SK-N-SH (cell line): ENCODE results near the gene ADGRE3. TPM values are rescaled to one million over a fixed set of nuclear protein-coding genes. Genes with fewer than 3 reads are reported as not detected.

Experiments
- CTCF ChIA-PET: fragments of 300-600, 350-600 bp; formaldehyde crosslinking; extraction: SDS; loops from one replicate; lab custom pipeline; 2021; lab: Yijun Ruan, JAX
- POLR2A ChIA-PET: fragments of 350-600 bp; sonication (Branson Sonifier 250); formaldehyde crosslinking; extraction: SDS; loops from one replicate; lab custom pipeline; 2020; ENCODE audit warnings: antibody characterized with exemption, inconsistent platforms; lab: Yijun Ruan, JAX
- DNase-seq: peaks from one replicate; pipeline ENCODE4 v3.0.0; 2012
- H2AFZ ChIP-seq: fragments of 200-600 bp; sonication (generic); 2 replicates; pipeline ENCODE4 v1.8.1; 2016; ENCODE audit warnings: antibody characterized with exemption, mild to moderate bottlenecking, low read depth
- H3F3A ChIP-seq: fragments of 200-600 bp; sonication (generic); replicated peaks from 2 replicates; pipeline ENCODE3; 2016; ENCODE audit warnings: antibody characterized with exemption, mild to moderate bottlenecking; ENCODE audit not compliant: insufficient read depth
- H3K27ac ChIP-seq, 2 experiments: fragments of 200-500 bp in 1 of 2; fragments of 200-600 bp in 1 of 2; sonication (Bioruptor generic) in 1 of 2; sonication (generic), shearing (Covaris generic) in 1 of 2; 2 replicates each; pipeline versions ENCODE4 v1.5.1 to v1.6.1; 2014 to 2016; ENCODE audit warnings: low read depth in 2 of 2, inconsistent platforms in 1 of 2, low read length in 1 of 2, mild to moderate bottlenecking in 1 of 2, mixed read lengths in 1 of 2
- H3K27me3 ChIP-seq: fragments of 200-600 bp; sonication (generic), shearing (Covaris generic); 2 replicates; pipeline ENCODE4 v1.6.1; 2016; ENCODE audit warnings: mixed run types; ENCODE audit not compliant: insufficient read depth
- H3K36me3 ChIP-seq, 2 experiments: fragments of 200-500 bp in 1 of 2; fragments of 200-600 bp in 1 of 2; sonication (Bioruptor generic) in 1 of 2; sonication (generic) in 1 of 2; replicated peaks in 1 of 2; 2 replicates each; pipeline versions ENCODE3 to v1.5.1; 2014 to 2016; ENCODE audit warnings: low read length in 1 of 2, mild to moderate bottlenecking in 1 of 2; ENCODE audit not compliant: insufficient read depth in 2 of 2, control insufficient read depth in 1 of 2
- H3K4me1 ChIP-seq, 2 experiments: fragments of 200-500 bp in 1 of 2; fragments of 200-600 bp in 1 of 2; sonication (Bioruptor generic) in 1 of 2; sonication (generic), shearing (Covaris generic) in 1 of 2; 2 replicates each; pipeline versions ENCODE4 v1.5.1 to v1.6.1; 2014 to 2016; ENCODE audit warnings: low read depth in 1 of 2, low read length in 1 of 2, mixed run types in 1 of 2; ENCODE audit not compliant: insufficient read depth in 2 of 2, control insufficient read depth in 1 of 2
- H3K4me2 ChIP-seq: fragments of 200-600 bp; sonication (generic), shearing (Covaris generic); 2 replicates; pipeline ENCODE4 v1.6.1; 2017; ENCODE audit warnings: mixed run types
- H3K4me3 ChIP-seq, 2 experiments: fragments of 200-500 bp in 1 of 2; fragments of 200-600 bp in 1 of 2; sonication (Bioruptor generic) in 1 of 2; sonication (generic), shearing (Covaris generic) in 1 of 2; 2 replicates each; pipeline versions ENCODE4 v1.5.1 to v1.8.1; 2014 to 2016; ENCODE audit warnings: low read depth in 2 of 2, inconsistent platforms in 1 of 2, low read length in 1 of 2, mild to moderate bottlenecking in 1 of 2, mixed read lengths in 1 of 2, moderate library complexity in 1 of 2
- H3K79me2 ChIP-seq: fragments of 200-600 bp; sonication (generic); 2 replicates; pipeline ENCODE4 v1.8.1; 2017; ENCODE audit warnings: mild to moderate bottlenecking; ENCODE audit not compliant: insufficient read depth
- H3K9ac ChIP-seq: fragments of 200-600 bp; sonication (generic); 2 replicates; pipeline ENCODE4 v1.6.1; 2017; ENCODE audit warnings: mixed run types
- H3K9me2 ChIP-seq: fragments of 200-600 bp; sonication (generic); 2 replicates; pipeline ENCODE4 v1.6.1; 2017; ENCODE audit warnings: mixed run types
- H3K9me3 ChIP-seq: fragments of 200-600 bp; sonication (generic); 2 replicates; pipeline ENCODE4 v1.6.1; 2017; ENCODE audit warnings: mixed run types, mild to moderate bottlenecking, moderate library complexity
- H4K20me1 ChIP-seq: fragments of 200-600 bp; sonication (generic); 2 replicates; pipeline ENCODE4 v1.6.1; 2017; ENCODE audit warnings: mild to moderate bottlenecking, mixed run types; ENCODE audit not compliant: insufficient read depth
- CHD2 ChIP-seq: fragments of 150-350 bp; IDR thresholded peaks from 2 replicates; pipeline ENCODE4 v1.6.1; 2018; ENCODE audit warnings: low read length; ENCODE audit not compliant: partially characterized antibody
- ELF1 ChIP-seq: IDR thresholded peaks from 2 replicates; pipeline ENCODE4 v1.4.0; 2012
- EP300 ChIP-seq, 2 experiments: IDR thresholded peaks; 2 replicates each; pipeline versions ENCODE4 v1.4.0 to v1.6.1; 2012; ENCODE audit warnings: borderline replicate concordance in 1 of 2, low read depth in 1 of 2, low read length in 1 of 2
- EZH2phosphoT487 ChIP-seq: fragments of 200-600 bp; sonication (generic); IDR thresholded peaks from 2 replicates; pipeline ENCODE4 v1.6.1; 2017; ENCODE audit warnings: low read depth, mixed run types, mild to moderate bottlenecking, antibody characterized with exemption, moderate library complexity, borderline replicate concordance
- FOSL2 ChIP-seq: IDR thresholded peaks from 2 replicates; pipeline ENCODE4 v1.4.0; 2012; ENCODE audit warnings: low read depth, mild to moderate bottlenecking, moderate library complexity, borderline replicate concordance
- FOXJ3 ChIP-seq: sonication (generic); formaldehyde crosslinking; IDR thresholded peaks from 2 replicates; pipeline ENCODE4 v1.5.1; 2020; ENCODE audit warnings: mild to moderate bottlenecking, missing genetic modification reagents
- FOXM1 ChIP-seq: IDR thresholded peaks from 2 replicates; pipeline ENCODE4 v1.4.0; 2012; ENCODE audit warnings: low read depth, mild to moderate bottlenecking
- GABPA ChIP-seq: IDR thresholded peaks from 2 replicates; pipeline ENCODE4 v1.4.0; 2012; ENCODE audit warnings: low read depth, mild to moderate bottlenecking
- GATA2 ChIP-seq: sonication (generic); formaldehyde crosslinking; IDR thresholded peaks from 2 replicates; pipeline ENCODE4 v1.5.0; 2020; ENCODE audit warnings: mild to moderate bottlenecking, missing genetic modification reagents
- IRF3 ChIP-seq: fragments of 150-350 bp; IDR thresholded peaks from 2 replicates; pipeline ENCODE4 v1.6.1; 2016; ENCODE audit warnings: mild to moderate bottlenecking, low read depth, low read length
- JUND ChIP-seq: IDR thresholded peaks from 2 replicates; pipeline ENCODE4 v1.4.0; 2012
- MXI1 ChIP-seq: IDR thresholded peaks from 2 replicates; pipeline ENCODE4 v1.6.1; 2012; ENCODE audit warnings: mild to moderate bottlenecking, low read depth, low read length, improper control_type of control experiment
- NRF1 ChIP-seq: IDR thresholded peaks from 2 replicates; pipeline ENCODE4 v1.6.1; 2012; ENCODE audit warnings: low read depth, mild to moderate bottlenecking, low read length
- PBX3 ChIP-seq: IDR thresholded peaks from 2 replicates; pipeline ENCODE4; 2012
- POLR2AphosphoS5 ChIP-seq: IDR thresholded peaks from 2 replicates; pipeline ENCODE4 v1.6.1; 2012; ENCODE audit warnings: low read depth, low read length
- RAD21 ChIP-seq: IDR thresholded peaks from 2 replicates; pipeline ENCODE4 v1.6.1; 2012; ENCODE audit warnings: mild to moderate bottlenecking, low read length
- RCOR1 ChIP-seq: fragments of 150-350 bp; IDR thresholded peaks from 2 replicates; pipeline ENCODE4 v1.6.1; 2017; ENCODE audit warnings: antibody characterized with exemption, low read length
- RXRA ChIP-seq: IDR thresholded peaks from 2 replicates; pipeline ENCODE4 v1.4.0; 2012; ENCODE audit warnings: low read depth, mild to moderate bottlenecking, borderline replicate concordance
- SIN3A ChIP-seq: IDR thresholded peaks from 2 replicates; pipeline ENCODE4 v1.6.1; 2012; ENCODE audit warnings: low read depth, mild to moderate bottlenecking, low read length, moderate library complexity, borderline replicate concordance
- SMC3 ChIP-seq: IDR thresholded peaks from 2 replicates; pipeline ENCODE4 v1.6.1; 2012; ENCODE audit warnings: low read depth, low read length, improper control_type of control experiment
- YY1 ChIP-seq: IDR thresholded peaks from 2 replicates; pipeline ENCODE4 v1.4.0; 2012; ENCODE audit warnings: low read depth, mild to moderate bottlenecking
- WGBS: methylation state at CpG from one replicate; pipeline ENCODE4 v1.1.6; 2017; ENCODE audit warnings: low lambda C conversion rate; 5-methylcytosine and 5-hydroxymethylcytosine counted together
- polyA plus RNA-seq, 3 experiments: library from polyadenylated mRNA; depleted of rRNA; stranded (reverse); fragments of >200 nt; gene quantifications; 2 replicates each; pipeline ENCODE4 v1.2.3, GENCODE V29; 2012
- TF ChIP-seq, protein P1 (sequence below): fragments of 150-350 bp; IDR thresholded peaks from 2 replicates; pipeline ENCODE4 v1.6.1; 2017; ENCODE audit warnings: antibody characterized with exemption, low read length, low read depth, borderline replicate concordance
- TF ChIP-seq, protein P2 (sequence below): IDR thresholded peaks from 2 replicates; pipeline ENCODE4 v1.4.0; 2012; ENCODE audit warnings: low read depth, borderline replicate concordance

ADGRE3 gene
- polyA plus RNA-seq, 1 of the 3 experiments (the other 2 are of a cell fraction): not detected

DNA sequence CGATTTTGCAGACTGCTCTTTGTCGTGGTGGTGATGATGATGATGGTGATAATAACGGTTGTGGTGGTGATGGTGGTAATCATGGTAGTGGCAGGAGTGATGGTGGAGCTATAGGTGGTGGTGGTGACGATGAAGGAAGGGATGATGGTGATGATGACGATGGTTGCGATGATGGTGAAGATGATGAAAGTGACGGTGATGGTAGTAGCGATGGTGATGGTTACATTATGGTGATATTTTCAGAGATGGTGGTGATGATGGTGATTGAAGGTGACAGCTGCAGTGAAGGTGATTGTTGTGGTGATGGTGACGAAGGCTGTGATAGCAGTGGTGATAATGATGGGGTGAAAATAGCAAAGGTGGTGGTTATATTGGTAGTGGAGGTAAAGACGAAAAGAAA lies 2.1 kb upstream of the ADGRE3 start:
- H3F3A ChIP-seq: no peaks in the 10 kb centered on the region
- no peaks in the 10 kb centered on the region for H3K79me2 ChIP-seq
- H3K4me1 ChIP-seq: no peaks in the 10 kb centered on the region
- no peak for DNase-seq
- no peak overlapping the region for H3K9ac ChIP-seq
- CTCF ChIA-PET: interaction anchor here (1.0 to 1.7 kb wide), 3 partner anchors 9 to 103 kb away, joined by 3 to 5 read pairs (median 5); no protein-coding TSS in a partner anchor
- H3K9me3 ChIP-seq: no peaks in the 10 kb centered on the region
- no peak overlapping the region for H3K27ac ChIP-seq
- no peak overlapping the region for H3K4me2 ChIP-seq
- POLR2A ChIA-PET: no interaction called here
- H3K36me3 ChIP-seq: no peaks in the 10 kb centered on the region
- TF ChIP-seq EZH2phosphoT487 (no peak), CHD2 (no peak), RCOR1 (no peak), FOXJ3 (no peak), ELF1 (no peak), SMC3 (no peak)
- TF ChIP-seq, protein P1, sequence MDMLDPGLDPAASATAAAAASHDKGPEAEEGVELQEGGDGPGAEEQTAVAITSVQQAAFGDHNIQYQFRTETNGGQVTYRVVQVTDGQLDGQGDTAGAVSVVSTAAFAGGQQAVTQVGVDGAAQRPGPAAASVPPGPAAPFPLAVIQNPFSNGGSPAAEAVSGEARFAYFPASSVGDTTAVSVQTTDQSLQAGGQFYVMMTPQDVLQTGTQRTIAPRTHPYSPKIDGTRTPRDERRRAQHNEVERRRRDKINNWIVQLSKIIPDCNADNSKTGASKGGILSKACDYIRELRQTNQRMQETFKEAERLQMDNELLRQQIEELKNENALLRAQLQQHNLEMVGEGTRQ: no peak
- H2AFZ ChIP-seq: no peak overlapping the region; the same call in 1 of the 2 replicates
- H3K27me3 ChIP-seq: peaks cover 51% of the 10 kb centered on the region; the same call in 1 of the 2 replicates
- WGBS: 14% methylated on average over 10 of the region's 10 CpGs
- H3K4me3 ChIP-seq: no peak overlapping the region
- H4K20me1 ChIP-seq: no peaks in the 10 kb centered on the region
- H3K9me2 ChIP-seq: no peaks in the 10 kb centered on the region

GRCh38 chr19:14673088-14673487 lies 1.6 kb downstream of the ADGRE3 start:
- ChIA-PET POLR2A (interaction anchor here (0.6 kb wide), 1 partner anchor 1841 kb away, joined by 3 read pairs; no protein-coding TSS in a partner anchor), CTCF (interaction anchor here (4.7 kb wide), 1 partner anchor 12 kb away, joined by 21 read pairs; no protein-coding TSS in a partner anchor)
- no peak overlapping the region for H3K27ac ChIP-seq
- H3K9ac ChIP-seq: no peak overlapping the region
- no peaks in the 10 kb centered on the region for H3K9me2 ChIP-seq
- peaks cover 40% of the 10 kb centered on the region; the same call in 1 of the 2 replicates for H3K27me3 ChIP-seq
- H3K4me1 ChIP-seq: no peaks in the 10 kb centered on the region
- H3F3A ChIP-seq: no peaks in the 10 kb centered on the region
- no peak overlapping the region for H3K4me3 ChIP-seq
- no peaks in the 10 kb centered on the region for H3K79me2 ChIP-seq
- no peaks in the 10 kb centered on the region for H4K20me1 ChIP-seq
- no peak overlapping the region for H3K4me2 ChIP-seq
- no peaks in the 10 kb centered on the region for H3K36me3 ChIP-seq
- no peak for DNase-seq
- WGBS: 0% methylated on average over 1 of the region's 1 CpG
- H2AFZ ChIP-seq: no peak overlapping the region
- H3K9me3 ChIP-seq: no peaks in the 10 kb centered on the region
- no peak for TF ChIP-seq FOXM1
- TF ChIP-seq YY1: no peak
- no peak for TF ChIP-seq RAD21
- TF ChIP-seq ELF1: no peak
- TF ChIP-seq MXI1: no peak
- no peak for TF ChIP-seq PBX3
- no peak for TF ChIP-seq JUND
- no peak for TF ChIP-seq GABPA
- no peak for TF ChIP-seq IRF3
- TF ChIP-seq POLR2AphosphoS5: no peak
- no peak for TF ChIP-seq FOSL2
- TF ChIP-seq, protein P1: no peak
- no peak for TF ChIP-seq FOXJ3
- TF ChIP-seq RXRA: no peak
- no peak for TF ChIP-seq GATA2
- no peak for TF ChIP-seq EP300 (IDR thresholded peaks at IDR 0.05; ENCODE audit: borderline replicate concordance in 1 of 2, low read depth in 1 of 2, low read length in 1 of 2)
- TF ChIP-seq, protein P2, sequence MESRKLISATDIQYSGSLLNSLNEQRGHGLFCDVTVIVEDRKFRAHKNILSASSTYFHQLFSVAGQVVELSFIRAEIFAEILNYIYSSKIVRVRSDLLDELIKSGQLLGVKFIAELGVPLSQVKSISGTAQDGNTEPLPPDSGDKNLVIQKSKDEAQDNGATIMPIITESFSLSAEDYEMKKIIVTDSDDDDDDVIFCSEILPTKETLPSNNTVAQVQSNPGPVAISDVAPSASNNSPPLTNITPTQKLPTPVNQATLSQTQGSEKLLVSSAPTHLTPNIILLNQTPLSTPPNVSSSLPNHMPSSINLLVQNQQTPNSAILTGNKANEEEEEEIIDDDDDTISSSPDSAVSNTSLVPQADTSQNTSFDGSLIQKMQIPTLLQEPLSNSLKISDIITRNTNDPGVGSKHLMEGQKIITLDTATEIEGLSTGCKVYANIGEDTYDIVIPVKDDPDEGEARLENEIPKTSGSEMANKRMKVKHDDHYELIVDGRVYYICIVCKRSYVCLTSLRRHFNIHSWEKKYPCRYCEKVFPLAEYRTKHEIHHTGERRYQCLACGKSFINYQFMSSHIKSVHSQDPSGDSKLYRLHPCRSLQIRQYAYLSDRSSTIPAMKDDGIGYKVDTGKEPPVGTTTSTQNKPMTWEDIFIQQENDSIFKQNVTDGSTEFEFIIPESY: no peak
- TF ChIP-seq NRF1: no peak
- no peak for TF ChIP-seq SIN3A
